BJ (cell line): ENCODE measurements around the gene ECEL1. TPM values are rescaled to one million over a fixed set of nuclear protein-coding genes. Genes with fewer than 3 reads are reported as not detected.
"Not testable (repeated sequence)": the region's sequence is repeated elsewhere in the genome, so short reads cannot be mapped to it uniquely, and the experiment has no call there.

ENCODE experiments used
- CTCF ChIA-PET: fragments of 350-600 bp; formaldehyde crosslinking; extraction: SDS; loops from one replicate; lab custom pipeline; 2021; ENCODE audit warnings: antibody characterized with exemption, inconsistent platforms; lab: Yijun Ruan, JAX
- POLR2A ChIA-PET: fragments of 300-600 bp; sonication (Branson Sonifier 250); formaldehyde crosslinking; extraction: SDS; loops from one replicate; lab custom pipeline; 2021; ENCODE audit warnings: antibody characterized with exemption; lab: Charles Lee
- DNase-seq: peaks from one replicate; pipeline ENCODE4 v3.0.0-alpha.2; 2011; ENCODE audit warnings: low read depth
- H3K27me3 ChIP-seq: 2 replicates; pipeline ENCODE4 v1.6.0; 2011; ENCODE audit warnings: low read length; ENCODE audit not compliant: control insufficient read depth, insufficient read depth
- H3K36me3 ChIP-seq: 2 replicates; pipeline ENCODE4 v1.5.1; 2011; ENCODE audit warnings: low read length; ENCODE audit not compliant: control insufficient read depth, insufficient read depth
- H3K4me3 ChIP-seq: 2 replicates; pipeline ENCODE4 v1.5.1; 2011; ENCODE audit warnings: low read depth, mild to moderate bottlenecking, control low read depth, low read length
- polyA plus RNA-seq: library from polyadenylated mRNA; depleted of rRNA; stranded (reverse); fragments of >200 nt; gene quantifications from 2 replicates; pipeline ENCODE4 v1.2.3, GENCODE V29; 2011
- TF ChIP-seq, protein P1 (sequence below): IDR thresholded peaks from 2 replicates; pipeline ENCODE4 v1.5.1; 2011; ENCODE audit warnings: low read depth, mild to moderate bottlenecking, control low read depth, inconsistent platforms, low read length, moderate library complexity; ENCODE audit not compliant: insufficient read depth

ECEL1 gene
- polyA plus RNA-seq, 1 experiment = not detected

GRCh38 chr2:232533944-232534710 is 46.5 kb upstream of the ECEL1 start:
- no peaks in the 10 kb centered on the region; the same call in none of the 2 replicates for H3K27me3 ChIP-seq
- CTCF ChIA-PET = interaction anchor here (0.7 to 4.4 kb wide), 2 partner anchors 8 to 11 kb away, joined by 3 to 29 read pairs; no protein-coding TSS in a partner anchor
- H3K36me3 ChIP-seq = no peaks in the 10 kb centered on the region
- POLR2A ChIA-PET = interaction anchor here (0.6 kb wide), 1 partner anchor 58 kb away, joined by 10 read pairs; no protein-coding TSS in a partner anchor
- DNase-seq = no peak
- TF ChIP-seq, protein P1, sequence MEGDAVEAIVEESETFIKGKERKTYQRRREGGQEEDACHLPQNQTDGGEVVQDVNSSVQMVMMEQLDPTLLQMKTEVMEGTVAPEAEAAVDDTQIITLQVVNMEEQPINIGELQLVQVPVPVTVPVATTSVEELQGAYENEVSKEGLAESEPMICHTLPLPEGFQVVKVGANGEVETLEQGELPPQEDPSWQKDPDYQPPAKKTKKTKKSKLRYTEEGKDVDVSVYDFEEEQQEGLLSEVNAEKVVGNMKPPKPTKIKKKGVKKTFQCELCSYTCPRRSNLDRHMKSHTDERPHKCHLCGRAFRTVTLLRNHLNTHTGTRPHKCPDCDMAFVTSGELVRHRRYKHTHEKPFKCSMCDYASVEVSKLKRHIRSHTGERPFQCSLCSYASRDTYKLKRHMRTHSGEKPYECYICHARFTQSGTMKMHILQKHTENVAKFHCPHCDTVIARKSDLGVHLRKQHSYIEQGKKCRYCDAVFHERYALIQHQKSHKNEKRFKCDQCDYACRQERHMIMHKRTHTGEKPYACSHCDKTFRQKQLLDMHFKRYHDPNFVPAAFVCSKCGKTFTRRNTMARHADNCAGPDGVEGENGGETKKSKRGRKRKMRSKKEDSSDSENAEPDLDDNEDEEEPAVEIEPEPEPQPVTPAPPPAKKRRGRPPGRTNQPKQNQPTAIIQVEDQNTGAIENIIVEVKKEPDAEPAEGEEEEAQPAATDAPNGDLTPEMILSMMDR = no peak
- H3K4me3 ChIP-seq = no peak overlapping the region

GRCh38 chr2:232532821-232533220 is 45.2 kb upstream of the ECEL1 start:
- POLR2A ChIA-PET = not testable (repeated sequence)

DNA sequence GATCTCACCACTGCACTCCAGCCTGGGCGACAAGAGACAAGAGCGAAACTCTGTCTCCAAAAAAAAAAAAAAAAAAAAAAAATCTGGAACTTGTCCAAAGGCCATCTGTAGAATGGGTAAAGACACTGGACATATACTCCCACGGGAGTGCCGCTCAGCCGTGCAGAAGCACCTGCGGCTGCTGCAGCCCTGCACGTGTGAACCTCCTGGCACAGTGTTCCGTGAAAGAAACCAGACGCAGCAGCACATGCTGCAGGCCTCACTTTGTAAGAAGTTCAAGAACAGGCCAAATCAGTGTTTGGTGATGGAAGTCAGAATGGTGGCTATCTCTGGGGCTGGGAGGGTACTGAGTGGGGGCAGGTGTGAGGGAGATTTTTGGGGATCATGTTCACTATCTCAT is 44.8 kb upstream of the ECEL1 start:
- no peak overlapping the region for H3K4me3 ChIP-seq
- no peak for DNase-seq
- POLR2A ChIA-PET = no interaction called here
- H3K36me3 ChIP-seq = no peaks in the 10 kb centered on the region
- CTCF ChIA-PET = interaction anchor here (0.6 to 4.4 kb wide), 2 partner anchors 10 to 910 kb away, joined by 3 to 29 read pairs; no protein-coding TSS in a partner anchor
- H3K27me3 ChIP-seq = peaks cover 1% of the 10 kb centered on the region
- TF ChIP-seq, protein P1 = no peak

More at GRCh38 chr2:232532821-232533220, 45.2 kb upstream of the ECEL1 start:
- not testable (repeated sequence) for H3K36me3 ChIP-seq, H3K4me3 ChIP-seq, H3K27me3 ChIP-seq, DNase-seq
- CTCF ChIA-PET = interaction anchor here (0.6 to 4.4 kb wide), 2 partner anchors 10 to 910 kb away, joined by 3 to 29 read pairs; no protein-coding TSS in a partner anchor

DNA sequence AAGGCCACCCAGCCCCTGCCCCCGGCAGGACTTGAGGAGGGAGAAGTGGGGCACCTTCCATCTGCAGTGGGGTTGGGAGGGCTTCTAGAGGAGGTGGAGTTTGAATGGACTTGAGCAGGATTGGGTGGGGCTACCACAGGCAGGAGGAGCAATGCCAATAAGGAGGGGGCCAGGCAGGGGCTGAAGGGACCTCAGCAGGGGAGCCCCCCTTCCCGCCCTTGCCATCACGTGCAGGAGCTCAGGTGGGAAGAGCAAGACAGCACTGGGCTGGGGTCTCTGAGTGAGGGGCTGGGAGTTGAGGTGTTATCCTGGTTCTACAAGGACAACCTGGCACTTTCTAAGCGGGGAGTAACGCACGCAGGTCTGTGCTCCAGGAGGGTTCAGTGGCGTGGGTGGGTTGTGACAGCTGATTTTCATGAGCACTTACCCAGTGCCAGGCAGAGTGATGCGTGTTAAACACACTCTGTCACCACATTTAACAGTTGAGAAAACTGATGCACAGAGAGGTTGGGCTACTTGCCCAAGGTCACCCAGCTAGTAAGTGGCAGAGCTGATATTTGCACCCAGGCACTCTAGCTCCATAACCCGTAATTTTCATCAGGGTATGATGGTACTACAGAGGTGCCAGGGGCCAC is 43.1 kb upstream of the ECEL1 start:
- no peak for DNase-seq
- H3K27me3 ChIP-seq = peaks cover 1% of the 10 kb centered on the region
- TF ChIP-seq, protein P1 = no peak
- H3K36me3 ChIP-seq = no peaks in the 10 kb centered on the region
- CTCF ChIA-PET = interaction anchor here (1.2 to 4.4 kb wide), 2 partner anchors 8 to 625 kb away, joined by 4 to 29 read pairs; no protein-coding TSS in a partner anchor
- POLR2A ChIA-PET = no interaction called here
- H3K4me3 ChIP-seq = no peak overlapping the region

- no peak for DNase-seq
- Histone ChIP-seq H3K27me3 (peaks cover 3% of the 10 kb centered on the region), H3K4me3 (no peak overlapping the region), H3K36me3 (no peaks in the 10 kb centered on the region)
- ChIA-PET POLR2A (no interaction called here), CTCF (interaction anchor here (1.2 kb wide), 1 partner anchor 624 kb away, joined by 4 read pairs; no protein-coding TSS in a partner anchor)
- TF ChIP-seq, protein P1 = no peak
These were observed 42.3 kb upstream of the ECEL1 start for GRCh38 chr2:232529806-232530547.
